Endothelial cell of umbilical vein (primary cell): ENCODE data around the gene SNRNP200. TPM values are rescaled to one million over a fixed set of nuclear protein-coding genes. Genes with fewer than 3 reads are reported as not detected.

Experiments
- BruUV-seq: library from RNA; stranded (reverse); fragments of 400-500 nt; replicated peaks from 2 replicates; lab custom pipeline; 2021; lab: Mats Ljungman, UMichigan
- CTCF ChIA-PET: fragments of 300-600, 350-600 bp; sonication (Branson Sonifier 250); formaldehyde crosslinking; loops from one replicate; lab custom pipeline; 2021; ENCODE audit warnings: antibody characterized with exemption, inconsistent platforms; lab: Charles Lee
- POLR2A ChIA-PET: fragments of 300-600, 350-600 bp; sonication (Branson Sonifier 250); formaldehyde crosslinking; loops from one replicate; lab custom pipeline; 2021; ENCODE audit warnings: antibody characterized with exemption, inconsistent platforms; lab: Charles Lee
- DNase-seq: peaks from one replicate; pipeline ENCODE4 v3.0.0-alpha.2; 2011; ENCODE audit warnings: low read depth, low spot score
- FAIRE-seq: peaks from 2 replicates; lab custom pipeline; 2011; peaks lifted over from hg19 to GRCh38; lab: Jason Lieb, UNC
- H2AFZ ChIP-seq: 2 replicates; pipeline ENCODE4 v1.6.0; 2012; ENCODE audit warnings: low read depth, low read length, control low read depth, inconsistent platforms
- H3K27ac ChIP-seq: 2 replicates; pipeline ENCODE4 v1.5.1; 2011; ENCODE audit warnings: low read depth, mild to moderate bottlenecking, control low read depth, low read length, moderate library complexity; ENCODE audit not compliant: insufficient read depth
- H3K27me3 ChIP-seq, 2 experiments: 2 replicates each; pipeline versions ENCODE4 v1.6.0 to v1.6.1; 2011; ENCODE audit warnings: low read length in 2 of 2, mixed read lengths in 1 of 2; ENCODE audit not compliant: control insufficient read depth in 2 of 2, insufficient read depth in 2 of 2
- H3K36me3 ChIP-seq, 2 experiments: 2 replicates in 1 of 2; 3 replicates in 1 of 2; pipeline ENCODE4 v1.5.1; 2011; ENCODE audit warnings: low read length in 2 of 2, mild to moderate bottlenecking in 1 of 2, moderate library complexity in 1 of 2; ENCODE audit not compliant: control insufficient read depth in 2 of 2, insufficient read depth in 2 of 2; ENCODE audit errors: extremely low read depth in 1 of 2
- H3K4me1 ChIP-seq: 3 replicates; pipeline ENCODE4 v1.5.1; 2011; ENCODE audit warnings: mild to moderate bottlenecking, low read length; ENCODE audit not compliant: control insufficient read depth, insufficient read depth; ENCODE audit errors: extremely low read depth
- H3K4me2 ChIP-seq: 2 replicates; pipeline ENCODE4 v1.6.1; 2011; ENCODE audit warnings: low read length, control low read depth, mixed read lengths; ENCODE audit not compliant: insufficient read depth
- H3K4me3 ChIP-seq, 3 experiments: fragments of 200-600 bp in 1 of 3; sonication (generic), shearing (Covaris generic) in 1 of 3; replicated peaks in 1 of 3; 2 replicates each; pipeline ENCODE4 v1.5.1; 2011 to 2016; ENCODE audit warnings: control low read depth in 3 of 3, low read length in 3 of 3, mild to moderate bottlenecking in 2 of 3, inconsistent platforms in 1 of 3, low read depth in 1 of 3, moderate library complexity in 1 of 3; ENCODE audit not compliant: insufficient read depth in 1 of 3
- H3K79me2 ChIP-seq: 2 replicates; pipeline ENCODE4 v1.6.0; 2012; ENCODE audit warnings: low read length, inconsistent platforms; ENCODE audit not compliant: control insufficient read depth, insufficient read depth
- H3K9ac ChIP-seq: replicated peaks from 2 replicates; pipeline ENCODE3; 2011; ENCODE audit warnings: low read length, control low read depth; ENCODE audit not compliant: insufficient read depth; ENCODE audit errors: extremely low read depth
- H3K9me1 ChIP-seq: replicated peaks from 3 replicates; pipeline ENCODE4 v1.6.0; 2011; ENCODE audit warnings: mild to moderate bottlenecking, low read length; ENCODE audit not compliant: control insufficient read depth, insufficient read depth; ENCODE audit errors: extremely low read depth
- H3K9me3 ChIP-seq: replicated peaks from 2 replicates; pipeline ENCODE4 v1.5.1; 2012; ENCODE audit warnings: low read length, inconsistent platforms; ENCODE audit not compliant: control insufficient read depth, insufficient read depth
- H4K20me1 ChIP-seq: replicated peaks from 2 replicates; pipeline ENCODE3; 2011; ENCODE audit warnings: mild to moderate bottlenecking, low read length; ENCODE audit not compliant: control insufficient read depth, insufficient read depth; ENCODE audit errors: extremely low read depth
- CTCF ChIP-seq, 2 donors: IDR thresholded peaks; 1 replicate in 1 of 2; 2 replicates in 1 of 2; pipeline ENCODE4 v1.5.1; 2011; ENCODE audit warnings: low read length in 2 of 2, mild to moderate bottlenecking in 2 of 2, moderate library complexity in 2 of 2, control low read depth in 1 of 2, inconsistent platforms in 1 of 2, low read depth in 1 of 2; ENCODE audit not compliant: insufficient read depth in 1 of 2; ENCODE audit errors: extremely low read depth in 1 of 2
- EZH2 ChIP-seq: IDR thresholded peaks from 2 replicates; pipeline ENCODE4 v1.6.1; 2012; ENCODE audit warnings: borderline replicate concordance, low read depth, mild to moderate bottlenecking, moderate library complexity, low read length, inconsistent platforms; ENCODE audit not compliant: severe bottlenecking
- FOS ChIP-seq: IDR thresholded peaks from 2 replicates; pipeline ENCODE4 v1.6.1; 2011; ENCODE audit warnings: mild to moderate bottlenecking, low read length, moderate library complexity, borderline replicate concordance; ENCODE audit not compliant: insufficient read depth
- GATA2 ChIP-seq: IDR thresholded peaks from 2 replicates; pipeline ENCODE4 v1.7.0; 2011; ENCODE audit warnings: low read depth, mild to moderate bottlenecking, moderate library complexity, mixed read lengths, low read length; ENCODE audit not compliant: insufficient read length, insufficient read depth
- JUN ChIP-seq: IDR thresholded peaks from 2 replicates; pipeline ENCODE4 v1.6.1; 2011; ENCODE audit warnings: borderline replicate concordance, low read depth; ENCODE audit not compliant: insufficient read length, insufficient read depth
- MAX ChIP-seq: IDR thresholded peaks from 2 replicates; pipeline ENCODE4 v1.6.1; 2011; ENCODE audit not compliant: insufficient read depth, insufficient read length
- MYC ChIP-seq: IDR thresholded peaks from one replicate; pipeline ENCODE4 v1.6.1; 2011; ENCODE audit warnings: mild to moderate bottlenecking, low read depth, low read length
- POLR2A ChIP-seq: IDR thresholded peaks from 2 replicates; pipeline ENCODE4 v1.6.1; 2012; ENCODE audit warnings: low read depth, mild to moderate bottlenecking, control low read depth, low read length
- POLR2AphosphoS5 ChIP-seq: IDR thresholded peaks from 2 replicates; pipeline ENCODE4 v1.6.1; 2012; ENCODE audit warnings: low read depth, mild to moderate bottlenecking, control low read depth, low read length, moderate library complexity; ENCODE audit not compliant: insufficient read depth
- dilution Hi-C: fragments of 300-500 bp; cut with MboI; formaldehyde crosslinking; loops from one replicate; pipeline ENCODE4 v1.15.0; 2019; ENCODE audit warnings: low sequenced_read_pairs; ENCODE audit not compliant: extremely low pct_ligation_motif_present
- intact Hi-C: fragments of 100-400 bp; cut with micrococcal nuclease; formaldehyde crosslinking; loops from one replicate; pipeline ENCODE4 v1.10.0; 2022
- polyA plus RNA-seq, 4 experiments: library from polyadenylated mRNA; depleted of rRNA in 3 of 4; stranded (reverse) in 3 of 4; unstranded in 1 of 4; fragments of >200 nt; gene quantifications; 2 replicates each; pipeline versions ENCODE4 v1.2.1 to v1.2.3, GENCODE V29; 2011 to 2012; ENCODE audit warnings: missing spikeins in 1 of 4
- total RNA-seq: library from RNA; stranded (reverse); gene quantifications from 2 replicates; pipeline ENCODE4 v1.2.3, GENCODE V29; 2021

SNRNP200 gene
- total and polyA plus RNA-seq, 2 donors (not counting 3 experiments of a cell fraction or from before 2014, with no cell fraction given) = 124 to 155 TPM

- DNase-seq = no peak
- Histone ChIP-seq H3K9me3 (no peaks in the 10 kb centered on the region), H4K20me1 (no peaks in the 10 kb centered on the region), H3K4me2 (peak overlapping the region; percentile 86), H3K9me1 (no peaks in the 10 kb centered on the region), H3K4me3 (peak overlapping the region in 1 of 3 experiments; percentile 81), H3K27ac (no peak overlapping the region), H3K27me3 (no peaks in the 10 kb centered on the region), H3K4me1 (peaks cover 11% of the 10 kb centered on the region), H3K36me3 (peaks cover 10 to 15% of the 10 kb centered on the region in 2 experiments), H3K9ac (no peak overlapping the region), H2AFZ (peak overlapping the region; percentile 61), H3K79me2 (peaks cover 20% of the 10 kb centered on the region)
- POLR2A ChIA-PET = no interaction called here
- BruUV-seq = no TSS peak
- TF ChIP-seq GATA2 (no peak), POLR2A (no peak), CTCF (IDR thresholded peaks at IDR 0.05; ENCODE audit: extremely low read depth in 1 of 2, insufficient read depth in 1 of 2, low read depth in 1 of 2, low read length in 2 of 2) (no peak), EZH2 (no peak)
- intact Hi-C loops = loop anchor here (5.0 kb wide), 1 partner anchor 39 kb away; the partner anchor contains the start of genes CIAO1 and TMEM127
- dilution Hi-C loops = no loop called here
- FAIRE-seq = no peak
- CTCF ChIA-PET = no interaction called here
Observed at GRCh38 chr2:96306370-96306769, 1.0 kb upstream of the SNRNP200 start.

- Histone ChIP-seq H3K4me3 (peak overlapping the region; percentile 60 to 81 (median 78)), H3K27ac (peak overlapping the region; percentile 63), H3K4me1 (peaks cover 11% of the 10 kb centered on the region), H4K20me1 (no peaks in the 10 kb centered on the region), H3K9me1 (no peaks in the 10 kb centered on the region), H3K79me2 (peaks cover 20% of the 10 kb centered on the region), H3K36me3 (peaks cover 13 to 19% of the 10 kb centered on the region in 2 experiments), H3K9ac (peak overlapping the region; percentile 72), H3K9me3 (no peaks in the 10 kb centered on the region), H3K27me3 (no peaks in the 10 kb centered on the region), H3K4me2 (peak overlapping the region; percentile 86), H2AFZ (peak overlapping the region; percentile 61)
- FAIRE-seq = no peak
- dilution Hi-C loops (no loop called here), intact Hi-C loops (loop anchor here (1.0 to 5.0 kb wide), 4 partner anchors 15 to 203 kb away; partner anchors contain the start of genes CIAO1, NCAPH and TMEM127)
- TF ChIP-seq POLR2AphosphoS5 = no peak
- TF ChIP-seq CTCF (IDR thresholded peaks at IDR 0.05; ENCODE audit: extremely low read depth in 1 of 2, insufficient read depth in 1 of 2, low read depth in 1 of 2, low read length in 2 of 2) = no peak
- no peak for TF ChIP-seq FOS
- TF ChIP-seq MYC = no peak
- no peak for TF ChIP-seq POLR2A
- TF ChIP-seq GATA2 = no peak
- TF ChIP-seq EZH2 = no peak
- no peak for TF ChIP-seq JUN
- no peak for TF ChIP-seq MAX
- CTCF ChIA-PET = interaction anchor here (1.5 kb wide), 1 partner anchor 12 kb away, joined by 5 read pairs; no protein-coding TSS in a partner anchor
- no peak for DNase-seq
- POLR2A ChIA-PET = no interaction called here
- BruUV-seq = TSS peak; percentile 93
Observed at GRCh38 chr2:96305979-96306308, 598 bp upstream of the SNRNP200 start.
